ENCODE results near the gene LPCAT3.

Gene LPCAT3

GRCh38 chr12:6987956-6988553 is 30.2 kb downstream of the LPCAT3 start:
- no peak for DNase-seq

GRCh38 chr12:6982532-6982931 is 35.7 kb downstream of the LPCAT3 start:
- DNase-seq: no peak

GRCh38 chr12:6981152-6982052 is 36.9 kb downstream of the LPCAT3 start:
- DNase-seq: no peak

- no peak for DNase-seq
Observed at GRCh38 chr12:6980740-6981139, 37.5 kb downstream of the LPCAT3 start.

GRCh38 chr12:6980075-6980474 is 38.2 kb downstream of the LPCAT3 start:
- no peak for DNase-seq

- no peak for DNase-seq
Observed at GRCh38 chr12:6979453-6979852, 38.8 kb downstream of the LPCAT3 start.

- DNase-seq: no peak
Observed at GRCh38 chr12:6979021-6979420, 39.3 kb downstream of the LPCAT3 start.

- DNase-seq: no peak
Observed at GRCh38 chr12:6978611-6979011, 39.7 kb downstream of the LPCAT3 start.

GRCh38 chr12:6978188-6978587 is 40.1 kb downstream of the LPCAT3 start:
- DNase-seq: no peak

- no peak for DNase-seq
Observed at GRCh38 chr12:6977653-6978052, 40.6 kb downstream of the LPCAT3 start.

- DNase-seq: no peak
Observed at GRCh38 chr12:6975297-6976032, 42.8 kb downstream of the LPCAT3 start.

GRCh38 chr12:6974180-6974579 is 44.1 kb downstream of the LPCAT3 start:
- DNase-seq: no peak

GRCh38 chr12:6970096-6970527 is 48.2 kb downstream of the LPCAT3 start:
- no peak for DNase-seq

- DNase-seq: no peak
Observed at GRCh38 chr12:6968426-6968825, 49.9 kb downstream of the LPCAT3 start.

- no peak for DNase-seq
Observed at GRCh38 chr12:6967651-6968100, 50.6 kb downstream of the LPCAT3 start.

GRCh38 chr12:6966351-6966750 is 51.9 kb downstream of the LPCAT3 start:
- no peak for DNase-seq

GRCh38 chr12:6965714-6966113 is 52.6 kb downstream of the LPCAT3 start:
- DNase-seq: no peak

GRCh38 chr12:6965026-6965661 is 53.1 kb downstream of the LPCAT3 start:
- peak; percentile 63 to 65 for DNase-seq

- no peak for DNase-seq
Observed at GRCh38 chr12:6964605-6965025, 53.7 kb downstream of the LPCAT3 start.

GRCh38 chr12:6963791-6964413 is 54.4 kb downstream of the LPCAT3 start:
- no peak for DNase-seq

GRCh38 chr12:6963016-6963731 is 55.1 kb downstream of the LPCAT3 start:
- DNase-seq: no peak
